HCT116 (cell line): ENCODE measurements around the gene RAB39A. TPM values are rescaled to one million over a fixed set of nuclear protein-coding genes. Genes with fewer than 3 reads are reported as not detected.

ENCODE experiments used
- ATAC-seq: fragments of 200-7000 bp; cut with Tn5 transposase; 2 replicates; pipeline ENCODE4 v1.9.1; 2020; ENCODE audit warnings: mild to moderate bottlenecking, moderate library complexity
- BruUV-seq: library from RNA; stranded (reverse); fragments of 400-500 nt; replicated peaks from 2 replicates; lab custom pipeline; 2021; lab: Mats Ljungman, UMichigan
- CTCF ChIA-PET: fragments of 300-600 bp; sonication (Branson Sonifier 250); formaldehyde crosslinking; loops from one replicate; lab custom pipeline; 2021; ENCODE audit warnings: antibody characterized with exemption; lab: Charles Lee
- POLR2A ChIA-PET: fragments of 300-600, 350-600 bp; sonication (Branson Sonifier 250); formaldehyde crosslinking; loops from one replicate; lab custom pipeline; 2021; ENCODE audit warnings: antibody characterized with exemption; lab: Charles Lee
- RAD21 ChIA-PET, 2 experiments: fragments of 300-600 bp; sonication (Branson Sonifier 250); formaldehyde crosslinking; loops; one replicate each; lab custom pipeline; 2023; ENCODE audit warnings: low total read pairs in 2 of 2; ENCODE audit not compliant: uncharacterized antibody in 2 of 2, unreplicated experiment in 2 of 2, low non-redundant PET in 1 of 2; lab: Charles Lee
- DNase-seq: peaks from one replicate; pipeline ENCODE4 v3.0.0-alpha.2; 2010; ENCODE audit warnings: low read depth, low spot score
- H2AFZ ChIP-seq: fragments of 200-600 bp; shearing (Covaris generic), sonication (generic); 2 replicates; pipeline ENCODE4 v1.6.1; 2017; ENCODE audit warnings: low read depth, mixed run types, mixed read lengths, antibody characterized with exemption, low read length; ENCODE audit not compliant: poor library complexity, severe bottlenecking
- H3K27ac ChIP-seq: 2 replicates; pipeline ENCODE4 v1.5.1; 2012; ENCODE audit warnings: low read depth, low read length
- H3K27me3 ChIP-seq: fragments of 200-600 bp; sonication (generic); 2 replicates; pipeline ENCODE4 v1.6.1; 2016; ENCODE audit warnings: mixed run types, low read length, mixed read lengths; ENCODE audit not compliant: insufficient read depth
- H3K36me3 ChIP-seq, 2 experiments: fragments of 200-500 bp in 1 of 2; fragments of 200-600 bp in 1 of 2; sonication (Bioruptor generic) in 1 of 2; sonication (generic) in 1 of 2; 2 replicates each; pipeline versions ENCODE4 v1.5.1 to v1.6.1; 2014 to 2016; ENCODE audit warnings: low read length in 2 of 2, inconsistent platforms in 1 of 2, mixed read lengths in 1 of 2, mixed run types in 1 of 2; ENCODE audit not compliant: insufficient read depth in 2 of 2, control insufficient read depth in 1 of 2
- H3K4me1 ChIP-seq, 2 experiments: fragments of 200-600 bp in 1 of 2; sonication (generic) in 1 of 2; 2 replicates each; pipeline versions ENCODE4 v1.5.1 to v1.6.1; 2012 to 2017; ENCODE audit warnings: low read length in 2 of 2, inconsistent platforms in 1 of 2, mild to moderate bottlenecking in 1 of 2, mixed read lengths in 1 of 2, mixed run types in 1 of 2, moderate library complexity in 1 of 2; ENCODE audit not compliant: insufficient read depth in 2 of 2, control insufficient read depth in 1 of 2
- H3K4me2 ChIP-seq: fragments of 200-600 bp; sonication (generic); 2 replicates; pipeline ENCODE4 v1.6.1; 2017; ENCODE audit warnings: mixed run types, low read length, mixed read lengths
- H3K4me3 ChIP-seq, 2 experiments: fragments of 200-600 bp in 1 of 2; sonication (generic) in 1 of 2; replicated peaks in 1 of 2; 2 replicates each; pipeline ENCODE4 v1.5.1; 2011 to 2016; ENCODE audit warnings: low read length in 2 of 2, control low read depth in 1 of 2, low read depth in 1 of 2, mild to moderate bottlenecking in 1 of 2, mixed read lengths in 1 of 2, mixed run types in 1 of 2
- H3K79me2 ChIP-seq: fragments of 200-600 bp; sonication (generic); 2 replicates; pipeline ENCODE4 v1.6.1; 2017; ENCODE audit warnings: mild to moderate bottlenecking, mixed run types, low read length, moderate library complexity, mixed read lengths; ENCODE audit not compliant: insufficient read depth
- H3K9ac ChIP-seq: fragments of 200-600 bp; sonication (generic); 2 replicates; pipeline ENCODE4 v1.6.1; 2016; ENCODE audit warnings: low read length, mixed read lengths
- H3K9me2 ChIP-seq: fragments of 200-600 bp; sonication (generic), shearing (Covaris generic); 2 replicates; pipeline ENCODE4 v1.6.1; 2017; ENCODE audit warnings: mixed run types, mild to moderate bottlenecking, moderate library complexity; ENCODE audit not compliant: insufficient read depth
- H3K9me3 ChIP-seq, 2 experiments: fragments of 200-500 bp in 1 of 2; fragments of 200-600 bp in 1 of 2; sonication (Bioruptor generic) in 1 of 2; sonication (generic) in 1 of 2; 2 replicates each; pipeline ENCODE4 v1.6.1; 2014 to 2017; ENCODE audit warnings: low read length in 2 of 2, mixed read lengths in 2 of 2, inconsistent platforms in 1 of 2, low read depth in 1 of 2, mild to moderate bottlenecking in 1 of 2, mixed run types in 1 of 2, moderate library complexity in 1 of 2; ENCODE audit not compliant: control insufficient read depth in 1 of 2, insufficient read depth in 1 of 2
- H4K20me1 ChIP-seq: fragments of 200-600 bp; sonication (generic), shearing (Covaris generic); 2 replicates; pipeline ENCODE4 v1.6.1; 2017; ENCODE audit warnings: mixed run types, mild to moderate bottlenecking, moderate library complexity; ENCODE audit not compliant: insufficient read depth
- CBX3 ChIP-seq: IDR thresholded peaks from 2 replicates; pipeline ENCODE4 v1.6.1; 2012; ENCODE audit warnings: low read depth
- CEBPB ChIP-seq: IDR thresholded peaks from 2 replicates; pipeline ENCODE4 v1.6.1; 2012; ENCODE audit warnings: low read depth
- ELF1 ChIP-seq: IDR thresholded peaks from 2 replicates; pipeline ENCODE4 v1.6.1; 2012; ENCODE audit warnings: low read depth, borderline replicate concordance
- EZH2phosphoT487 ChIP-seq: fragments of 200-600 bp; IDR thresholded peaks from 2 replicates; pipeline ENCODE4 v1.6.1; 2018; ENCODE audit warnings: antibody characterized with exemption, borderline replicate concordance
- FOSL1 ChIP-seq: IDR thresholded peaks from 2 replicates; pipeline ENCODE4 v1.6.1; 2012; ENCODE audit warnings: low read depth
- POLR2A ChIP-seq: IDR thresholded peaks from 2 replicates; pipeline ENCODE4 v1.7.0; 2011; ENCODE audit warnings: borderline replicate concordance; ENCODE audit not compliant: insufficient read depth, insufficient read length; ENCODE audit errors: extremely low read depth
- POLR2AphosphoS5 ChIP-seq: IDR thresholded peaks from 2 replicates; pipeline ENCODE4 v1.6.1; 2011; ENCODE audit warnings: mild to moderate bottlenecking, low read depth, low read length, moderate library complexity
- RAD21 ChIP-seq: IDR thresholded peaks from 2 replicates; pipeline ENCODE4 v1.6.1; 2012; ENCODE audit warnings: low read depth, mild to moderate bottlenecking
- SP1 ChIP-seq: IDR thresholded peaks from 2 replicates; pipeline ENCODE4 v1.6.1; 2012; ENCODE audit warnings: low read depth
- SRF ChIP-seq: IDR thresholded peaks from 2 replicates; pipeline ENCODE4 v1.6.1; 2012; ENCODE audit warnings: low read depth
- TCF7L2 ChIP-seq: IDR thresholded peaks from 2 replicates; pipeline ENCODE4 v1.7.0; 2011; ENCODE audit warnings: borderline replicate concordance, inconsistent platforms; ENCODE audit not compliant: insufficient read depth, insufficient read length; ENCODE audit errors: extremely low read depth
- YY1 ChIP-seq: IDR thresholded peaks from 2 replicates; pipeline ENCODE4 v1.6.1; 2011; ENCODE audit warnings: low read length, low read depth, moderate library complexity, mild to moderate bottlenecking; ENCODE audit not compliant: insufficient replicate concordance; ENCODE audit errors: extremely low read depth
- ZFX ChIP-seq: fragments of 450-650 bp; IDR thresholded peaks from 2 replicates; pipeline ENCODE4 v1.6.1; 2017
- ZNF274 ChIP-seq: fragments of 200-500 bp; sonication (Bioruptor generic); IDR thresholded peaks from 2 replicates; pipeline ENCODE4 v1.6.1; 2014; ENCODE audit warnings: mild to moderate bottlenecking, low read depth, low read length, inconsistent platforms
- intact Hi-C: fragments of 100-400 bp; cut with micrococcal nuclease; formaldehyde crosslinking; loops from 2 replicates; pipeline ENCODE4 v1.10.0; 2022
- total RNA-seq: library from RNA; stranded (reverse); gene quantifications from one replicate; pipeline ENCODE4 v1.2.1, GENCODE V29; 2021; ENCODE audit not compliant: unreplicated experiment
- TF ChIP-seq, protein P1 (sequence below): IDR thresholded peaks from 2 replicates; pipeline ENCODE4 v1.6.1; 2012
- TF ChIP-seq, protein P2 (sequence below): IDR thresholded peaks from 2 replicates; pipeline ENCODE4 v1.6.1; 2011; ENCODE audit warnings: mild to moderate bottlenecking, low read length, moderate library complexity; ENCODE audit not compliant: insufficient replicate concordance; ENCODE audit errors: extremely low read depth
- TF ChIP-seq, protein P3 (sequence below): IDR thresholded peaks from 2 replicates; pipeline ENCODE4 v1.6.1; 2012
- TF ChIP-seq, protein P4 (sequence below), 3 experiments: fragments of 200-600 bp in 1 of 3; sonication (generic) in 1 of 3; IDR thresholded peaks in 2 of 3; conservative IDR thresholded peaks in 1 of 3; 2 replicates each; pipeline ENCODE4 v1.5.1; 2012 to 2017; ENCODE audit warnings: low read depth in 2 of 3, low read length in 2 of 3, antibody characterized with exemption in 1 of 3, borderline replicate concordance in 1 of 3, control low read depth in 1 of 3, mild to moderate bottlenecking in 1 of 3, mixed read lengths in 1 of 3, mixed run types in 1 of 3, moderate library complexity in 1 of 3; ENCODE audit not compliant: insufficient read depth in 1 of 3
- TF ChIP-seq, protein P5 (sequence below): IDR thresholded peaks from 2 replicates; pipeline ENCODE4 v1.6.1; 2012; ENCODE audit warnings: low read depth

RAB39A gene
- total RNA-seq, 1 experiment from 2014 or later: not detected

DNA sequence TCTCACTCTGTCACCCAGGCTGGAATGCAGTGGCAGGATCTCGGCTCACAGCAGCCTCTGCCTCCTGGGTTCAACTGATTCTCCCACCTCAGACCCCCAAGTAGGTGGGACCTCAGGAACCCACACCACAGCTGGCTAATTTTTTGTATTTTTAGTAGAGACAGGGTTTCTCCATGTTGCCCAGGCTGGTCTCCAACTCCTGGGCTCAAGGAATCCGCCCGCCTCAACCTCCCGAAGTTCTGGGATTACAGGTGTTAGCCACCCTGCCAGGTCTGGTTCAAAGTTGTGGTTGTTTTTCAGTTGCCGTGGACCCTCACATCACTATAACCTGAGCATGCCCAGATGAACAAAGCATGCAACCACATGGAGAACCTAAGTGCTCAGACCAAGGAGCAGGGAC, 13.0 kb upstream of the RAB39A start:
- Histone ChIP-seq H3K79me2 (no peaks in the 10 kb centered on the region), H2AFZ (no peak overlapping the region), H3K4me1 (no peaks in the 10 kb centered on the region), H3K9me2 (no peaks in the 10 kb centered on the region), H3K9ac (no peak overlapping the region)
- no peak for DNase-seq
- no TSS peak for BruUV-seq
- TF ChIP-seq EZH2phosphoT487: no peak
- TF ChIP-seq POLR2A: no peak
- TF ChIP-seq, protein P1, sequence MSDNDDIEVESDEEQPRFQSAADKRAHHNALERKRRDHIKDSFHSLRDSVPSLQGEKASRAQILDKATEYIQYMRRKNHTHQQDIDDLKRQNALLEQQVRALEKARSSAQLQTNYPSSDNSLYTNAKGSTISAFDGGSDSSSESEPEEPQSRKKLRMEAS: no peak
- no peak for TF ChIP-seq CBX3
- TF ChIP-seq CEBPB: no peak
- TF ChIP-seq ZNF274: no peak
- TF ChIP-seq RAD21: no peak
- no peak for TF ChIP-seq YY1
- TF ChIP-seq, protein P2, sequence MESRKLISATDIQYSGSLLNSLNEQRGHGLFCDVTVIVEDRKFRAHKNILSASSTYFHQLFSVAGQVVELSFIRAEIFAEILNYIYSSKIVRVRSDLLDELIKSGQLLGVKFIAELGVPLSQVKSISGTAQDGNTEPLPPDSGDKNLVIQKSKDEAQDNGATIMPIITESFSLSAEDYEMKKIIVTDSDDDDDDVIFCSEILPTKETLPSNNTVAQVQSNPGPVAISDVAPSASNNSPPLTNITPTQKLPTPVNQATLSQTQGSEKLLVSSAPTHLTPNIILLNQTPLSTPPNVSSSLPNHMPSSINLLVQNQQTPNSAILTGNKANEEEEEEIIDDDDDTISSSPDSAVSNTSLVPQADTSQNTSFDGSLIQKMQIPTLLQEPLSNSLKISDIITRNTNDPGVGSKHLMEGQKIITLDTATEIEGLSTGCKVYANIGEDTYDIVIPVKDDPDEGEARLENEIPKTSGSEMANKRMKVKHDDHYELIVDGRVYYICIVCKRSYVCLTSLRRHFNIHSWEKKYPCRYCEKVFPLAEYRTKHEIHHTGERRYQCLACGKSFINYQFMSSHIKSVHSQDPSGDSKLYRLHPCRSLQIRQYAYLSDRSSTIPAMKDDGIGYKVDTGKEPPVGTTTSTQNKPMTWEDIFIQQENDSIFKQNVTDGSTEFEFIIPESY: no peak
- TF ChIP-seq ELF1: no peak
- TF ChIP-seq SRF: no peak
- TF ChIP-seq, protein P3, sequence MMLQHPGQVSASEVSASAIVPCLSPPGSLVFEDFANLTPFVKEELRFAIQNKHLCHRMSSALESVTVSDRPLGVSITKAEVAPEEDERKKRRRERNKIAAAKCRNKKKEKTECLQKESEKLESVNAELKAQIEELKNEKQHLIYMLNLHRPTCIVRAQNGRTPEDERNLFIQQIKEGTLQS: no peak
- TF ChIP-seq, protein P4, sequence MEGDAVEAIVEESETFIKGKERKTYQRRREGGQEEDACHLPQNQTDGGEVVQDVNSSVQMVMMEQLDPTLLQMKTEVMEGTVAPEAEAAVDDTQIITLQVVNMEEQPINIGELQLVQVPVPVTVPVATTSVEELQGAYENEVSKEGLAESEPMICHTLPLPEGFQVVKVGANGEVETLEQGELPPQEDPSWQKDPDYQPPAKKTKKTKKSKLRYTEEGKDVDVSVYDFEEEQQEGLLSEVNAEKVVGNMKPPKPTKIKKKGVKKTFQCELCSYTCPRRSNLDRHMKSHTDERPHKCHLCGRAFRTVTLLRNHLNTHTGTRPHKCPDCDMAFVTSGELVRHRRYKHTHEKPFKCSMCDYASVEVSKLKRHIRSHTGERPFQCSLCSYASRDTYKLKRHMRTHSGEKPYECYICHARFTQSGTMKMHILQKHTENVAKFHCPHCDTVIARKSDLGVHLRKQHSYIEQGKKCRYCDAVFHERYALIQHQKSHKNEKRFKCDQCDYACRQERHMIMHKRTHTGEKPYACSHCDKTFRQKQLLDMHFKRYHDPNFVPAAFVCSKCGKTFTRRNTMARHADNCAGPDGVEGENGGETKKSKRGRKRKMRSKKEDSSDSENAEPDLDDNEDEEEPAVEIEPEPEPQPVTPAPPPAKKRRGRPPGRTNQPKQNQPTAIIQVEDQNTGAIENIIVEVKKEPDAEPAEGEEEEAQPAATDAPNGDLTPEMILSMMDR (IDR thresholded peaks at IDR 0.05 in 2 of 3, conservative IDR thresholded peaks at IDR 0.05 in 1 of 3; ENCODE audit: borderline replicate concordance in 1 of 3, insufficient read depth in 1 of 3, low read depth in 2 of 3, low read length in 2 of 3): no peak
- TF ChIP-seq TCF7L2: no peak
- TF ChIP-seq, protein P5, sequence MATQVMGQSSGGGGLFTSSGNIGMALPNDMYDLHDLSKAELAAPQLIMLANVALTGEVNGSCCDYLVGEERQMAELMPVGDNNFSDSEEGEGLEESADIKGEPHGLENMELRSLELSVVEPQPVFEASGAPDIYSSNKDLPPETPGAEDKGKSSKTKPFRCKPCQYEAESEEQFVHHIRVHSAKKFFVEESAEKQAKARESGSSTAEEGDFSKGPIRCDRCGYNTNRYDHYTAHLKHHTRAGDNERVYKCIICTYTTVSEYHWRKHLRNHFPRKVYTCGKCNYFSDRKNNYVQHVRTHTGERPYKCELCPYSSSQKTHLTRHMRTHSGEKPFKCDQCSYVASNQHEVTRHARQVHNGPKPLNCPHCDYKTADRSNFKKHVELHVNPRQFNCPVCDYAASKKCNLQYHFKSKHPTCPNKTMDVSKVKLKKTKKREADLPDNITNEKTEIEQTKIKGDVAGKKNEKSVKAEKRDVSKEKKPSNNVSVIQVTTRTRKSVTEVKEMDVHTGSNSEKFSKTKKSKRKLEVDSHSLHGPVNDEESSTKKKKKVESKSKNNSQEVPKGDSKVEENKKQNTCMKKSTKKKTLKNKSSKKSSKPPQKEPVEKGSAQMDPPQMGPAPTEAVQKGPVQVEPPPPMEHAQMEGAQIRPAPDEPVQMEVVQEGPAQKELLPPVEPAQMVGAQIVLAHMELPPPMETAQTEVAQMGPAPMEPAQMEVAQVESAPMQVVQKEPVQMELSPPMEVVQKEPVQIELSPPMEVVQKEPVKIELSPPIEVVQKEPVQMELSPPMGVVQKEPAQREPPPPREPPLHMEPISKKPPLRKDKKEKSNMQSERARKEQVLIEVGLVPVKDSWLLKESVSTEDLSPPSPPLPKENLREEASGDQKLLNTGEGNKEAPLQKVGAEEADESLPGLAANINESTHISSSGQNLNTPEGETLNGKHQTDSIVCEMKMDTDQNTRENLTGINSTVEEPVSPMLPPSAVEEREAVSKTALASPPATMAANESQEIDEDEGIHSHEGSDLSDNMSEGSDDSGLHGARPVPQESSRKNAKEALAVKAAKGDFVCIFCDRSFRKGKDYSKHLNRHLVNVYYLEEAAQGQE: no peak
- TF ChIP-seq POLR2AphosphoS5: no peak
- no peak for TF ChIP-seq ZFX
- TF ChIP-seq FOSL1: no peak
- TF ChIP-seq SP1: no peak
- TF ChIP-seq, all 23 proteins: peak for 0
- no peaks in the 10 kb centered on the region for H3K9me3 ChIP-seq
- CTCF ChIA-PET: no interaction called here
- no peaks in the 10 kb centered on the region for H3K27me3 ChIP-seq
- POLR2A ChIA-PET: no interaction called here
- no peaks in the 10 kb centered on the region for H4K20me1 ChIP-seq
- ATAC-seq: no peak
- intact Hi-C loops: no loop called here
- H3K36me3 ChIP-seq: no peaks in the 10 kb centered on the region
- H3K27ac ChIP-seq: no peak overlapping the region
- no peak overlapping the region for H3K4me3 ChIP-seq
- no peak overlapping the region for H3K4me2 ChIP-seq
- RAD21 ChIA-PET: no interaction called here
